Fibroblast of skin of right quadriceps (primary cell): Measurements from ENCODE around the gene GABRQ.

Experiments
- DNase-seq: peaks from one replicate; pipeline ENCODE4 v3.0.0-alpha.2; 2013

Gene GABRQ

DNA sequence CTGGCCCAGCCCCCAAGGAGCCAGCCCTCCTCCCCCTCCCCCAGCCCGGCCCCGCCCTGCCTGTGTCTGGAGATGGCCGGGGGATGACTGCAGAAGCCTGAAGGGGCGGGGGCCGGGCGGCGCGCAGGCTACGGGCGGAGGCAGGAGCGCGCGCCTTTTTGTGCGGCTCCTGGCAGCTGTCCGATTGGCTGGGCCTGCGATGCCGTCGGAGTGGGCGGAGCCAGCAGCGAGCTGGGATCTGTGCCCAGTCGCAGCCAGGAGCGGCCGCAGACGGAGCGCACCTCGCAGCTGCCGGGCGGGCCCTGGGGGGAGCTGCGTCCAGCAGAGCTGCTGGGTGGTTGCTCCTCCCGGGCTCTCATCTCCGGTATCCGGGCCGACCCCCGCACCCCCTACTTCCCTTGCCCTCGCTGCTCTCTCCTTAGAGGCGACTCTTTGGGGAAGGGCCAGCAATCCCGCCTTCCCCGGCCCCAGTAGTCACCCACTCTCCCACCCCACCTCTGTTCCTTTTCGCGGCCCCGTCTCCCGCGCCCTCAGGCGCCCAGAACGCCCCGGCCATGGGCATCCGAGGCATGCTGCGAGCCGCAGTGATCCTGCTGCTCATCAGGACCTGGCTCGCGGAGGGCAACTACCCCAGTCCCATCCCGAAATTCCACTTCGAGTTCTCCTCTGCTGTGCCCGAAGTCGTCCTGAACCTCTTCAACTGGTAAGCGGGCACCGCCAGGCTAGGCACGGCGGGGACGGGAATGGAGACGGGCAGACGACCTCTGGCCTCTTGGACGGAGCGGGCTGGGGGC is at the start of gene GABRQ:
Gene GABRQ, plus strand, starts transcription at position 247 of the 794 bp plus-strand sequence. Its CDS starts 308 bp downstream, at position 555.
- peak; percentile 65 for DNase-seq

DNA sequence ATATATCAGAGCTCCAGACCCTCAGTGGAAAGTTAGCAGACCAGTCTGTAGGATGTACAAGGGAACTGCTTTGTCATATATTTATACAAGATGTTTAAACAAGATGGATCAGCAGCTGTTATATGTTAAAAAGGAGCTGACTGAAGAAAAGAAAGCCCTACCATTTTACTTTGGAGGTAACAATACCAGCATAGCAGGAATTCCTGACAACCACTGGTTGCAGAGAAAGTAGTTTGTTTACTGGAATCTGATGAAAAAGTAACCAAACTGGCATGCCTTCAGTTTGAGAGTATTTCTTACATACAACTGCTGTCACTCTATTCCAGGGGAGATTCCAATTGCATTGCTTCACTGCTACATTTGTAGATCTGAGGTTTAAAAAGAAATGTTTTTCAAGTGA is 49.5 kb upstream of the GABRQ start:
- DNase-seq, result no peak

DNA sequence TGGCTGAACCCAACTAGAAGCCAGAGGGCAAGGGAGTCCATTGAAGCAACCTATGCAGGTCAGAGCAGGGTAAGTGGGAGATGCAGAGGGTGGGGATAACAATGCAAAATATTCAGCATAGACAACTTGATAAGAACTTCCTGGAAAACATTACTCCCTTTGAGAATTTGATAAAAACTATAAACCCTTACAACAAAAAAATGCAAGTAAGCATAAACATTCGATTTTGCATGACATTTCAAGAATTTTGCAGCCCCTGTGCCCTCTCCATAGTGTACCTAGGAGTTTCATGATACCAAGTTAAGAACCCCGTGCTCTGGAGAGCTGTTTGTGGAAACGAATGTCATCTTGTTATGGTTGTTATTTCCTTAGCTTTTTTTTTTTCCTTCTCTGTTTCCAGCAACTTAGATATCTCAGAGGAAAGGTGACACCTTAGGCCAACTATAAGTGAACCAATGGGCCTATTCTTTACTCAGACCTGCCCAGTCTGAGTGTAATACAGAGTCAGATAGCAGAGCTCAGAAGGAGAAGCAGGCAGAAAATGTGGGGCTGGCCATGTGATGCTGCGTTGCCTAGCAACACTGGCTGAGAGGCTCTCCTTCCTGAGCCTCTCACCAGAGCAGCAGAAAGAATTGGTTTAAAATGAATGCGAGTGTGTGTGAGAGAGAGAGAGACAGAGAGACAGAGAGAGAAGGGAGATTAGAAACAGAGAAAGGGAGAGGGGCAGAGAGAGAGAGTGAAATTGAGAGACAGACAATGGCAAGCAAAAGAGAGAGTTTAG is 36.7 kb upstream of the GABRQ start:
- DNase-seq, result no peak

DNA sequence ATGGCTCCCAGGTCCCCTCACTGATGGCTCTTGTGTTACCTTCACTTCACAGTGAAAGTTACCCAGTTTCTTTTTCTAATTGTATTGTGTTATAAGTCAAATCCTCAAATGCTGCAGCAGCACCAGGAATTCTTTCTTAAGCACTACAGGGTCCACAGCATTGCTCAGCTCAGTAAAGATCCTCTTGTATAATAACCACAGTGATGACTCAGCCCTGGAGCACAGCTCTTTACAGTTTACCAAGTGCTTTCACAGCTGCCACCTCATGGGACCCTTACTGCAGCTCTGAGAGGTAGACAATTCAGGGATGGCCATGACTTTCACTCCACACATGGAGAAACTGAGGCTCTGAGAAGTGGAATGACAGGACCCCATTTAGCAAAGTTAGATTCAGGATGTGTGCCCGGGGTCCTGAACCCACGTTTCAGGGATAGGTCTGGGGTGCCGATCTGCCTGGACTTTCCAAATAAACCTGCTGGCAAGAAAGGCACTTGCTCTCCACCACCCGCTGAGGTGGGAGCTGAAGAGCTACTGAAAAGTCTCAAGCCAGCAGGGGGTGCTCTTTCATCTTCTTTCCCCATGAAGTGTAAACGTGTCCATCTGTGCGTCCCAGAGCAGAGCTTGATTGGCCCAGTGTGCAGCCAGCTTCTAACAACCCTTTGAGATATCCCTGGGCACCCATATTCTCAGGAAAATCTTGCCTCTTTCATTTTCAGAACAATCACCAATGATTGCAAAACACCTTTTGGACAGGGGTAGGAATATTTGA is 35.7 kb upstream of the GABRQ start:
- DNase-seq, result no peak

DNA sequence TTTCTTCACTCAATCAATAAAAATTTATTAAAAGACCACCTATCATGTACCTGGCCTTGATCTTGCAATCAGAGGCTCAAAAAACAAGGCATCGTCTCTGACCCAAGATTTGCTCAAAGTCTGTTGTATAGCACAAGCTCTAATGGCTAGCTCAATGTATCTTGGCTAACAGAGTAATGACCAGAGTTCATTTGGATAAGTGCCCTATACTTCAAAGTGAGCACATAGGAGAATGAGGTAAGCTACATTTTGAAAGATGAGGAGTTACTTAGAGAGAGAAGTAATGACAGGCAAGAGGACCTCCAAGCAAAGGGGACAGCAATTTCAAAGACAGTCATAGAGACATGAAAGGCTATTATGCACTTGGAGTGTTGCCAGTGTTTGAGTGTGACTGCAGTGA is 22.9 kb upstream of the GABRQ start:
- DNase-seq, result no peak

DNA sequence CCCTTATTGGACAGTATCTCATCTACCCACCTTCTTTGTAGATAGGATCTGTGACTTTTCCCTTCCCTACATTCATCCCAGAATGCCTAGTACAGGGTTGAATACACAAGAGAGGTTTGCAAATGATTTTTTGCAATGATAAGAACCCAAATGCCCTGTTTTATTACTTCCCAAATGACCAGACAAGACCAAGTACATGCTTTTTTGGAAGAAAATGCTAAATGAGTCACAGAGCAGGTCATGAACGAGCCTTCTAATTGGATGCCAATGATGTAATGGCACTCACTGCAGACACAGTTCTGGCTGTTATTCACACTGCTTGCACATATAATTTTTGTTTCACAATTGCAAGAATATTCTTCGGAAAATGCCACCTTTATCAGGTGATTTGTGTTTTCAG is 17.8 kb upstream of the GABRQ start:
- DNase-seq, result no peak

DNA sequence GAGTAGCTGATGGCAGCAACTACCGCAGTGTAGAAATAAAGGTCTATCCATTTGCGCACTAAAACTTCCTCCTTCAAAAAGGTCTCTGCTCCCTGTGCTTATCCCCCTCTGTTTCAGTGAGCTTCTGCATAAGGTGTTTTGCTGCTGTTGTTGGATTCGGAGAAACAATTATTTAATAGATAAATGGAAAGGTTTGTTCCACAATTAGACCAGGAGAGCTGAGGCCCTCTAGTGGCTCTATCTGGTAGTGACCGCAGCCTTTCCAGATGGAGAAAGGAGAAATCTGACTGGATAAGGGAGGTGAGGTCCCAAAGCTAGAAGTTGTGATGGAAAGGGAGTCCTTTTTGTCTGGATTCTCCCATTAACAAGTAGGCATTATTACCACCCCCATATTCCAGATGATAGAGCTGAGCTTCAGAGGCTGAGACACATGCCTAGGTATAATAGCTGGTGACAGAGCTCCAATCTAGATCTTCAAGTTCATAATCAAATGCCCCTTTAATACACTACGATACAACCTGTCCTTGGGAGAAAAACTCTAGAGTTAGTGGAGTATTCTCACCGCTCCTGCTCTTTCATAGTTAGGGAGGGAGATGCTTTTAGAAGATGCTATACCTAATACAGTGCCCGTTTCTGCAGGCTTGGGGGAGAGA is 5.1 kb upstream of the GABRQ start:
- peak; percentile 33 for DNase-seq

DNA sequence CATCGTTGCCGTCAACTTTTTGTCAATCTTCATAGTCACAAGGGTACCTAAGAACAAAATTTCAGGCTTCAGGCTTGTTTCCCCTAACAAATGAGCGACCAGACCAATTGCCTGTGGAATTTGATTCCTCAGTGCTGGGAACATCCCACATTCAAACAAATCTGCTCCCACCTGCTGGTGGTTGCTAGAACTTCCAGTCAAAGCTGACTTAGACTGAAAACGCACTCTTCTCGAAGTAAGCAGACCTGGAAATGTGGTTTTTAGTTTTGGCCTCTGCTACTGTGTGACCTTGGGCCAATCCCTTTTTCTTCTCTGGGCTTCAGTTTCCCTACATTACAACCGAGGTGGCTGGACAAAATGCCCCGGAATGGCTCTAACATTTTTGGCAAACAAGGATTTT is 1.8 kb upstream of the GABRQ start:
- DNase-seq, result peak; percentile 47

DNA sequence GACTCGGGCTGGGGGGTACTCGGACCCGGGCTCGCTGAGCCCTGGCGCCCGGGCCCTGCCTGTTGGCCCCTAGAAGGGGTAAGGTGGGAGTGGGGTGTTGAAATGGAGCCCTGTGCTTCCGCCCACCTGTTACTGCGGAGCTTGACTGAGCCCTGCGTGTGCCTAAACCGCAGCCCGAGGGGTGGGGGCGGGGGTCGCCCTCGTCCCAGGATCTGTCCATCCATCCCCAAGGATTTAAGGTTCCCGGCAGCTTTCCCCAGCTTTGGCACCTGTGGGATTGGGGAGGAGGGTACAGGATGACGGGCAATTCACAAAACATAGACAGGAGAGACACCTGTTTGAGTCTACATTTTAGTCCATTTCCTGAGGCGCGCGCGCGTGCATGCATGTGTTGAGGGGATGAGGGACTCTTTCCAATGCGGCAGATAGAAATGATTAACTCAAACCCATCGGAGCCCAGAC is 779 bp downstream of the GABRQ start:
- DNase-seq, result no peak

DNA sequence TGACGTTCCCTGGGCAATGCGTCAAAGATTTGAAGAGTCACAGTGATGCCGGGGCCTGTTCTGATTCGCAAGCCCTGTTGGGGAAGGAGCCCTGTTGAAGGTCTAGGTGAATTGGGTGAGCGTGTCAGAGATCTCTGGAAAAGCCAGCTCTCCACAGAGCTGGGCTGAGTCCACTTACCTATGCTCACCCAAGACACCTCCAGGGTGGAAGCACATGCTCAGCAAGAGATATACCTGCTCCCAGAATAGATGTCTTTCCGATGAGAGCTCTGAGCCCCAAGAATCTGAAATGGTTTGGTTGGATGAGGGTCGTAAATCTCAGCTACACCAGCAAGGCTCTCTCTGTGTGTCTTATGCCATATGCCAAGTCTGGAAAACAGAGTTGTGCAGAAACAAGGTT is 1.7 kb downstream of the GABRQ start:
- DNase-seq, result no peak

DNA sequence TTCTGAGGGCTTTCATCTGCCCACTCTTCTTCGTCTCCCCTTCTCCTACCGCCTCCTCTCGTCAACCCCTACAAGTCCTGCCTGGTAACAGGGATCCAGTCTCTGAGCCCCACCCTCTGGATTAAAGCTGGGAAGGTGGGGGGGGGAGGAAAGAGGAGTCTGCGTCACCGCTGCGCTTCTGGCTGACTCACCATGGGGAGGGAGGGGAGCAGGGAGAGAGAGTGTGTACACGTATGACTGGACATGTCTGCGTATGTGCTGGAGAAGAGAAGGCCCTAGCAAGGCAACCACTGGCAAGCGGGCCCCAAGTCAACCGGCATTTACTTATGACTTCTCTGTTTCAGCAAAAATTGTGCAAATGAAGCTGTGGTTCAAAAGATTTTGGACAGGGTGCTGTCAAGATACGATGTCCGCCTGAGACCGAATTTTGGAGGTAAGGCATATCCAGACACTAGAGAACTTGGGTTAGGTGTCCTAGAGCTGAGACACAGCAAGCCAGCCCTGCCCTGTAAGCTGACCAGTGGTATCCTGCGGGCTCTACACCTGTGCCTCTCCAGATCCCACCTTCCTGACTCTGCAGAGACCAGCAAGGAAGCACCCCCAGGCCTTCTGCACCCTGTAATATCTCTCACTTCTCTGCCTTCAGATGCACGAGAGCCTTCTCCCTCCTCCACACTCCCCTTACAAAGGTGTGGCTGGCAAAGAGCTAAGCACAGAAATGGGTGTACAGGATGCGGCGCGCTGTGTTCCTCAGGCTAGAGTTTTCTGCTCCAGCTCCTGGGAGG is 2.5 kb downstream of the GABRQ start:
- peak; percentile 64 for DNase-seq

DNA sequence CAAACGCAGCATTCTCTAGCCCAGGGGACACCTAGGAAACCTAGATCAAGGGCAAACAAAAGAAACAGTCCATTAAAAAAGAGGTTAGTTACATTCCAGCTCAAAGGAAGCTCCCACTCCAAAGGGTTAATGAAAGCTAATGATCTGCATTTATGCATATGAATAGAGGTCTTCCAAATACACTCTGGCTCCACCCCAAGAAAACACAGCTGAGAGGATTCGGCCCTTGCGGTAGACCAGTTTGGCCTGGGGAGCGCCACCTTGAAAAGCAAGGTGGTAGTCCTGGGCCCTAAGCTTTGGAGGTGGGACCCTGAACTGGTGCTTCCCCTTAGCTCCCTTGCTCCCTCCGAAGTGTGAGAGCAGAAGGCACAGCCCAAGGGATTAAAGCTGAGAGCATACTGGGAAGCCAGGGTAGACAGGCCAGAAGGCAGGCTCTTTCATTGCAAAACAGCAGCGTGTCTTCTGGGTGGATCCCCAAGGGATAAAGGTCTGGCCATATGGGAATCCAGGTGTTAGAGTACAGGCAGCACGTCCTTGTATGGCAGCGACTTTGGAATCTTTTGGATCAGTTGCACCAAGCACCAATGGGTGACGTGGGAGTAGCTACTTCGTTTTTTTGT is 3.7 kb downstream of the GABRQ start:
- DNase-seq, result no peak

DNA sequence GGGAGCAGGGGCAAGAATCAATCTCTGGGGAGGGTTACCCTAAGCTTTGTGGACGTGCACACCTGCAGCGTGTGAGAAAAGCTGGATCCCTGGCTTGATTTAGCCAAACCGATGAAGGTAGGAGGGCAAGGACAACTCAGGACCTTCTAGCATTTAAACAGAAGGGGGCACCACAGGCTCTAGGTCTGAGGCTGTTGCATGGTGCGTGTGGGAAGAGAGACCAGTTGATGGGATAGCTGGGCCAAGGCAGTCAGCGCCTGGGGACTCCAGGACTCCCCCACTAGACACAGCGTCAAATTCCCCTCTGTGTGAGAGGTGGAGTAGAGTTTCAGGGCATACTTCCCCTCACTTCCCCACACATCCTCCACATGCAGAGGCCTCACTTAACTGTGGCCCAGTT is 4.3 kb downstream of the GABRQ start:
- DNase-seq, result peak; percentile 13

DNA sequence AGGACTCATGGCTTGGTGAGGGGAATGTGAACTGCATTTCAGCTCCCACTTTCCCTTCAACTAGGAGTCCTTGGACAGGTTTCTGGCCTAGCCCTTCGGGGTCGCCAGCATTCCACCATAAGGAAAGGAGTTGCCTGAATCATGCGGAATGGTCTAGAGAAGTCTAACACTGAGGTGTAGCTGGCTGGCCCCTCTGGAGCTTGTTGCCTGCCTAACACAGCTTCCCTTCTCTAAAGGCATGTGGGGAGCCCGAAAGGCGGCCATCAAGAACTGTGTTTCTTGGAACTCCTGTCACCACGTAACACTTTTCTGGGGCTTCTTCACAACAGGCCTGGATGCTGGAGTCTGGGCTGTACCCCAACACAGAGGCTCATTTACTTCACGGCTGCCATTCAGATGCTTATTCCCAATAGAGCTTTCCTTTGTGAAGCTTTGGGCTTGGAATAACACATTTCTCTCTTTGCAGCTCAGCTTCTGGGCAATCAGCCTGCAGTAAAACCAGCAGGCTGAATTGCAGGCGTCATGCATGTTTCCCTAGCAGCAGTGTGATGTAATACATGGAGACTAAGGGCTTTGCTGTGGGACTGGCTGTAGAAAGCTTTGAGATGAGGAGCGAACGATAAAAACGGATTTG is 5.4 kb downstream of the GABRQ start:
- DNase-seq, result no peak

DNA sequence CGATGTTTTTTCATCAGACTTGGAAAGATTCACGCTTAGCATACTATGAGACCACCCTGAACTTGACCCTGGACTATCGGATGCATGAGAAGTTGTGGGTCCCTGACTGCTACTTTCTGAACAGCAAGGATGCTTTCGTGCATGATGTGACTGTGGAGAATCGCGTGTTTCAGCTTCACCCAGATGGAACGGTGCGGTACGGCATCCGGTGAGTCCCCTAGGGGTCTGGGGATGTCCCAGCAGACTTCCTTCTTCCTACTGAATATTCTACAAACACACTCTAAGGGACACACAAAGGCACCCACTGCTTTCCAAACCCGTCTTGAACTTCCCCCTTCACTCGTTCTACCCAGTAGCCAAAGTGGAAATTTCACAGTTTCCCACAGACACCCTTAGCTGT is 9.3 kb downstream of the GABRQ start:
- no peak for DNase-seq

DNA sequence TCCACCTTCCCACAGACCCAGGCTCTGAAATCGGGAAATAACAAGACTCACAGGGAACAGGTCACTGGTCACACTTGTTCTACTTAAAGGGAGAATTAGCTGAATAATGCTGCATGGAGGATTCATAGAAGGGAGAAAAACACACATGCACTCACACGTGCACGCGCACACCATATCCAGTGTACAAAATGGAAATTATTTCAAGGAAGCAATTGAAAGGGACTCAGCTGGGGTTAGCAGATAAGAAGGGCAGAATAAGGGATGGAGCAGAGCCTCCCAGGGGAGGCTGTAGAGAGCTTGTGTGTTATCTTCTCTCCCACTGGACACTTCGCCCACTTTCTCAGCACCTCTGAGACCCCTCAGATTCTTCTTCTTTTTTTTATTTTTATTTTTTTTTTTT is 10.3 kb downstream of the GABRQ start:
- DNase-seq, result no peak

DNA sequence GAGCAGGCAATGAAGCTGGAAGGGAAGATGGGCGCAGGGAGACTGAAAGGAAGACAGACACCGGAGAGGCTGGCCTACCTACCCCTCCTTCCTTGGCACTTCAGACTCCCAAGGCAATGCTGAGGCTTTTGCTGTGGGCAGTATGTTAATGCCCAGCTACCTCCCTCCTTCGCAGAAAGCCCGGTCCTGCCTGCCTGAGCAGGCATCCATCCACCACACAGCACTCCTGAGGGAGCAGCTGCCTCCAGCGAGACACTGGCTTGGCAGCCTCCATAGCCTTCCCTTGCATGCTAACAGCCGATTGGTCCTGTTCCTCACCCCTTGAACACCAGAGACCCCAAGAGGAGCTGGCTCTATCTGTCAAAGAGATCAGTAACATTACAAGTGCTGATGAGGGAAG is 14.4 kb downstream of the GABRQ start:
- DNase-seq, result no peak

DNA sequence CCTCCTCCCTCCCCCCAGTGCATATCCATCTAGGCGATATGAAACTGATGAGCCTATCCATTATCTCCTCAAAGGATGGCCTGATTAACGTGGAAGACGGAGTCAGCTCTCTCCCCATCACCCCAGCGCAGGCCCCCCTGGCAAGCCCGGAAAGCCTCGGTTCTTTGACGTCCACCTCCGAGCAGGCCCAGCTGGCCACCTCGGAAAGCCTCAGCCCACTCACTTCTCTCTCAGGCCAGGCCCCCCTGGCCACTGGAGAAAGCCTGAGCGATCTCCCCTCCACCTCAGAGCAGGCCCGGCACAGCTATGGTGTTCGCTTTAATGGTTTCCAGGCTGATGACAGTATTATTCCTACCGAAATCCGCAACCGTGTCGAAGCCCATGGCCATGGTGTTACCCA is 14.8 kb downstream of the GABRQ start:
- DNase-seq, result no peak

DNA sequence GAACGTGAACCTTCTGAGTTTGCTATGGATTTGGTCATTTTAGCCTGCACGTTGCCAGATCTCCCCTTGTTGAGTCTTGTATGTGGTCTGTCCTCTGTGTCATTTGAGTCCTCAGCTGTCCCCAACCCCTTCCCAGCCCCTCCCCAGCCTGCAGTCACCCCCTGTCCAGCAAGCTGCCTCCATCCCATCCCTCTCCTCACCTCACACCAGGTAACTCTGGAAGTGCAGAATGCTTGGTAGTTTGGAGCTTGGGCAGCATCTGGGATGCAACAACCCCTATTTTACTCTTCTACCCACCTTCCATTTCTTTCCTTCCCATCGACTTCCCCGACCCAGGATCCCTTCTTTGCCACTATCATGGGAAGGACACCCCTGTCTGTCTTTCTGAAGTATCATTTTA is 18.4 kb downstream of the GABRQ start:
- DNase-seq, result no peak

DNA sequence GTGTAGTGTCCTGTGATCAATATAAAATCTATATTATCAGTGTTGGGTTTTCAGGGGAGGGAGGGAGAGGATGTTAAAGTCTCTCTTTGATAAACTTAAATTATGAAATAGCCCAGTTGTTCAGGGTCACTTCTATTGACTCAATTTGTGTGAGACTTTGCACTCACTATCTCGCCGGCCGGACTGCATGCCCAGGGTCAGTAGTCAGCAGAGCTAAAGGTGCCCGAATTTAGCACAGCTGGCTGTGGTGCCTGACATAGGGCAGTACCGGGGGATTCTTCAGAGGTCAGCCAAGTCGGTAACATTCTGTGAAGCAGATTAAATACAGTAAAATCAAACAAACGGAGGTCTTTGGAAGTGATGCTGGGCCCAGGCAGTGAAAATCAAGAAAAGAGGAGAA is 19.2 kb downstream of the GABRQ start:
- no peak for DNase-seq

DNA sequence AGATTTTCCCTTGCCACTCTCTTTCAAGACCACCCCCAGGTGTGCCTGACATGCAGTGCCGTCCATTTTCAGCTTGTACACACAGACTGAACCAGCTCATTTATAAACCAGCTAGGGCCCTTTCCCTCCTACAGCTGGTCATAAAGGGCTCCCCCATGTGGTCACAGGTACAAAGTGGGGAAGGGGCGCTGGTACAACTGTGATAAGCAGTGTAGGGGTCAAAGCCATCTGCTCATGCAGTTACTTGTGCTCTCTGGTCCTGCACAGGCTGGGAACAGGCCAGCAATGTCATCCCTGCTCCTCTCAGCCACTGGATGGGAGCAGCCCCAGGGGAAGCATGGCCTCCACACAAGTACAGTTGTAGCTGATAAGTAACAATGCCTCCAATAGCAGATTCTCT is 20.6 kb downstream of the GABRQ start:
- DNase-seq, result no peak
